Urothelium cell line (cell line): ENCODE data around the gene CAMSAP2.
A peak's percentile ranks its signal among the peaks of the same experiment; 100 is the strongest.
"Not testable (repeated sequence)": the region's sequence is repeated elsewhere in the genome, so short reads cannot be mapped to it uniquely, and the experiment has no call there.

Source experiments
- DNase-seq: peaks from one replicate; pipeline ENCODE4 v3.0.0; 2011; ENCODE audit warnings: low spot score, mixed read lengths
- FAIRE-seq: peaks from 2 replicates; lab custom pipeline; 2011; peaks lifted over from hg19 to GRCh38; lab: Jason Lieb, UNC

The CAMSAP2 gene

GRCh38 chr1:200738949-200739651 is 407 bp downstream of the CAMSAP2 start:
- peak; percentile 80 for DNase-seq
- FAIRE-seq = no peak

- DNase-seq = peak; percentile 12
- no peak for FAIRE-seq
These were observed 1.2 kb downstream of the CAMSAP2 start for GRCh38 chr1:200739702-200740570.

GRCh38 chr1:200740571-200741208 is 2.0 kb downstream of the CAMSAP2 start:
- DNase-seq = no peak
- no peak for FAIRE-seq

GRCh38 chr1:200741551-200742207 is 3.0 kb downstream of the CAMSAP2 start:
- FAIRE-seq = no peak
- DNase-seq = no peak

- no peak for DNase-seq
- no peak for FAIRE-seq
These were observed 5.5 kb downstream of the CAMSAP2 start for GRCh38 chr1:200744143-200744542.

- no peak for DNase-seq
- no peak for FAIRE-seq
These were observed 10.4 kb downstream of the CAMSAP2 start for GRCh38 chr1:200749090-200749489.

GRCh38 chr1:200750749-200751148 is 12.1 kb downstream of the CAMSAP2 start:
- DNase-seq, FAIRE-seq: not testable (repeated sequence)

- no peak for FAIRE-seq
These were observed 13.0 kb downstream of the CAMSAP2 start for GRCh38 chr1:200751717-200752116.

GRCh38 chr1:200753650-200754198 is 15.0 kb downstream of the CAMSAP2 start:
- FAIRE-seq (no peak), DNase-seq (no peak)

More at GRCh38 chr1:200751717-200752116, 13.0 kb downstream of the CAMSAP2 start:
- DNase-seq = no peak

GRCh38 chr1:200755456-200755855 is 16.8 kb downstream of the CAMSAP2 start:
- FAIRE-seq = no peak
- DNase-seq = no peak

GRCh38 chr1:200762089-200762488 is 23.4 kb downstream of the CAMSAP2 start:
- DNase-seq (no peak), FAIRE-seq (no peak)

- no peak for DNase-seq
- no peak for FAIRE-seq
These were observed 28.6 kb downstream of the CAMSAP2 start for GRCh38 chr1:200767321-200767720.

- DNase-seq (peak; percentile 53), FAIRE-seq (no peak)
These were observed 33.2 kb downstream of the CAMSAP2 start for GRCh38 chr1:200771625-200772555.

GRCh38 chr1:200774311-200774710 is 35.6 kb downstream of the CAMSAP2 start:
- FAIRE-seq (no peak), DNase-seq (no peak)

- DNase-seq (no peak), FAIRE-seq (no peak)
These were observed 36.2 kb downstream of the CAMSAP2 start for GRCh38 chr1:200774735-200775444.

GRCh38 chr1:200775850-200776249 is 37.2 kb downstream of the CAMSAP2 start:
- FAIRE-seq (no peak), DNase-seq (no peak)

- no peak for FAIRE-seq
- DNase-seq = no peak
These were observed 38.3 kb downstream of the CAMSAP2 start for GRCh38 chr1:200776949-200777348.

GRCh38 chr1:200778766-200779165 is 40.1 kb downstream of the CAMSAP2 start:
- no peak for DNase-seq
- no peak for FAIRE-seq

- FAIRE-seq (no peak), DNase-seq (no peak)
These were observed 40.6 kb downstream of the CAMSAP2 start for GRCh38 chr1:200779326-200779725.
